K562 (cell line): ENCODE measurements around the gene RPP38.

Experiments used
- CTCF ChIP-seq, 3 experiments: IDR thresholded peaks in 2 of 3; conservative IDR thresholded peaks in 1 of 3; 2 replicates each; pipeline ENCODE4 v1.5.1; 2011 to 2012; ENCODE audit warnings: low read length in 3 of 3, mild to moderate bottlenecking in 3 of 3, control low read depth in 2 of 3, improper control_type of control experiment in 1 of 3, inconsistent platforms in 1 of 3, low read depth in 1 of 3, mixed read lengths in 1 of 3, moderate library complexity in 1 of 3; ENCODE audit not compliant: insufficient read depth in 2 of 3
- KAT2B ChIP-seq: IDR thresholded peaks from one replicate; pipeline ENCODE4 v1.6.1; 2012; ENCODE audit warnings: low read depth, mild to moderate bottlenecking, control low read depth, inconsistent platforms, low read length, moderate library complexity
- KDM5B ChIP-seq: fragments of 200-600 bp; sonication (generic); IDR thresholded peaks from 2 replicates; pipeline ENCODE4 v1.6.1; 2012; ENCODE audit warnings: low read depth, mild to moderate bottlenecking, moderate library complexity, low read length, control low read depth, inconsistent platforms; ENCODE audit not compliant: insufficient replicate concordance
- ZNF133 ChIP-seq: fragments of 250-450 bp; sonication (Bioruptor Pico); IDR thresholded peaks from 2 replicates; pipeline ENCODE4 v1.4.0; 2020; ENCODE audit warnings: mild to moderate bottlenecking
- ZNF24 ChIP-seq: fragments of 450-650 bp; IDR thresholded peaks from 2 replicates; pipeline ENCODE4 v1.6.1; 2016
- TF ChIP-seq, protein P1 (sequence below): sonication (generic); formaldehyde crosslinking; IDR thresholded peaks from 2 replicates; pipeline ENCODE4 v1.5.0; 2020; ENCODE audit warnings: missing genetic modification reagents
- TF ChIP-seq, protein P2 (sequence below): fragments of 250-450 bp; sonication (Bioruptor Pico); IDR thresholded peaks from 2 replicates; pipeline ENCODE4 v1.8.0; 2022; ENCODE audit warnings: moderate library complexity, mild to moderate bottlenecking, inconsistent platforms
- TF ChIP-seq, protein P3 (sequence below): fragments of 200-800 bp; sonication (Bioruptor generic); IDR thresholded peaks from 2 replicates; pipeline ENCODE4 v1.6.1; 2017; ENCODE audit warnings: missing genetic modification characterization, missing compliant biosample characterization

GRCh38 chr10:15106352-15107013, 9.3 kb downstream of the RPP38 start:
- TF ChIP-seq CTCF (IDR thresholded peaks at IDR 0.05 in 2 of 3, conservative IDR thresholded peaks at IDR 0.05 in 1 of 3; ENCODE audit: insufficient read depth in 2 of 3, low read depth in 1 of 3, low read length in 3 of 3), result peak; percentile 84 to 93 (median 91)
- TF ChIP-seq, protein P1, sequence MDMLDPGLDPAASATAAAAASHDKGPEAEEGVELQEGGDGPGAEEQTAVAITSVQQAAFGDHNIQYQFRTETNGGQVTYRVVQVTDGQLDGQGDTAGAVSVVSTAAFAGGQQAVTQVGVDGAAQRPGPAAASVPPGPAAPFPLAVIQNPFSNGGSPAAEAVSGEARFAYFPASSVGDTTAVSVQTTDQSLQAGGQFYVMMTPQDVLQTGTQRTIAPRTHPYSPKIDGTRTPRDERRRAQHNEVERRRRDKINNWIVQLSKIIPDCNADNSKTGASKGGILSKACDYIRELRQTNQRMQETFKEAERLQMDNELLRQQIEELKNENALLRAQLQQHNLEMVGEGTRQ (CRISPR knock-in tag), result no peak
- no peak for TF ChIP-seq ZNF24
- no peak for TF ChIP-seq KDM5B
- TF ChIP-seq KAT2B, result no peak
- TF ChIP-seq, protein P2, sequence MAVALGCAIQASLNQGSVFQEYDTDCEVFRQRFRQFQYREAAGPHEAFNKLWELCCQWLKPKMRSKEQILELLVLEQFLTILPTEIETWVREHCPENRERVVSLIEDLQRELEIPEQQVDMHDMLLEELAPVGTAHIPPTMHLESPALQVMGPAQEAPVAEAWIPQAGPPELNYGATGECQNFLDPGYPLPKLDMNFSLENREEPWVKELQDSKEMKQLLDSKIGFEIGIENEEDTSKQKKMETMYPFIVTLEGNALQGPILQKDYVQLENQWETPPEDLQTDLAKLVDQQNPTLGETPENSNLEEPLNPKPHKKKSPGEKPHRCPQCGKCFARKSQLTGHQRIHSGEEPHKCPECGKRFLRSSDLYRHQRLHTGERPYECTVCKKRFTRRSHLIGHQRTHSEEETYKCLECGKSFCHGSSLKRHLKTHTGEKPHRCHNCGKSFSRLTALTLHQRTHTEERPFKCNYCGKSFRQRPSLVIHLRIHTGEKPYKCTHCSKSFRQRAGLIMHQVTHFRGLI (CRISPR knock-in tag), result no peak
- TF ChIP-seq, protein P3, sequence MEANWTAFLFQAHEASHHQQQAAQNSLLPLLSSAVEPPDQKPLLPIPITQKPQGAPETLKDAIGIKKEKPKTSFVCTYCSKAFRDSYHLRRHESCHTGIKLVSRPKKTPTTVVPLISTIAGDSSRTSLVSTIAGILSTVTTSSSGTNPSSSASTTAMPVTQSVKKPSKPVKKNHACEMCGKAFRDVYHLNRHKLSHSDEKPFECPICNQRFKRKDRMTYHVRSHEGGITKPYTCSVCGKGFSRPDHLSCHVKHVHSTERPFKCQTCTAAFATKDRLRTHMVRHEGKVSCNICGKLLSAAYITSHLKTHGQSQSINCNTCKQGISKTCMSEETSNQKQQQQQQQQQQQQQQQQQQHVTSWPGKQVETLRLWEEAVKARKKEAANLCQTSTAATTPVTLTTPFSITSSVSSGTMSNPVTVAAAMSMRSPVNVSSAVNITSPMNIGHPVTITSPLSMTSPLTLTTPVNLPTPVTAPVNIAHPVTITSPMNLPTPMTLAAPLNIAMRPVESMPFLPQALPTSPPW, result no peak
- TF ChIP-seq ZNF133, result no peak
